Stimulated activated CD4-positive, alpha-beta T cell treated with anti-CD3 and anti-CD28 coated beads, Interleukin-15, amount 100 ng/mL, for 48 hours (primary cell): ENCODE results near the gene TCF3.
"Not testable (repeated sequence)": the region's sequence is repeated elsewhere in the genome, so short reads cannot be mapped to it uniquely, and the experiment has no call there.

ENCODE experiments used
- DNase-seq, 2 donors: peaks; one replicate each; pipeline ENCODE4 v3.0.0-alpha.2; 2020; ENCODE audit warnings: low read depth in 2 of 2

Gene TCF3

GRCh38 chr19:1672769-1673644 is 20.6 kb upstream of the TCF3 start:
- no peak for DNase-seq

DNA sequence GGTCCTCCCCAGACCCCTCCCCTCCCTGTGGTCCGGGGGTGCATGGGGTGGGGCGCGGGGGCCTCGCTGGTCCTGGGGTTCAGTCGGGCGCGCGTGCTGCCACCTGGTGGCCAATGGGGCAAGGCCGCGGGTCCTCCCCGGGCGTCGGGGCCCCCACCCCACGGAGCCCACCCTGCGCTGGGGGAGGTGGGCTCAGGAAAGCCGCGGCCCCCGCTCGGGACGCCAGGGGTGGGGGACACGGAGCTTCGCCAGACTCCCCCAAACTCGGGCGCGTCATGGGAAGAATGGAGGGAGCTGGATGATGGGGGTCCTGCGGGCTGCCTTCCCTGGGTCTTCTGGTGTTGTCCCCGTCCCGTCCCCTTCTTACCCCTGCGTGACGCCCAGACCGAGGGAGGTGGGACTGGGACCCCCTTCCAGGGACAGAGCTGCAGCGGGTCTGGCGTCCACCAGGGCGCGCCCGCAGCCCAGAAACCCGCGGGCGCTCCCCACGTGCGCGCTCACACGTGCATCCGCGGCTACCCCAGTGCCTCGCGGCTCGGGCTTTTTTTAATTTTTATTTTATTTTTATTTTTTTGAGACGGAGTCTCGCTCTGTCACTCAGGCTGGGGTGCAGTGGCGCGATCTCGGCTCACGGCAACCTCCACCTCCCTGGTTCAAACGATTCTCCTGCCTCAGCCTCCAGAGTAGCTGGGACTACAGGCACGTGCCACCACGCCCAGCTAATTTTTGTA is 19.8 kb upstream of the TCF3 start:
- peak in 1 of 2 donors; percentile 55 for DNase-seq

GRCh38 chr19:1671716-1672037 is 19.3 kb upstream of the TCF3 start:
- DNase-seq = no peak

DNA sequence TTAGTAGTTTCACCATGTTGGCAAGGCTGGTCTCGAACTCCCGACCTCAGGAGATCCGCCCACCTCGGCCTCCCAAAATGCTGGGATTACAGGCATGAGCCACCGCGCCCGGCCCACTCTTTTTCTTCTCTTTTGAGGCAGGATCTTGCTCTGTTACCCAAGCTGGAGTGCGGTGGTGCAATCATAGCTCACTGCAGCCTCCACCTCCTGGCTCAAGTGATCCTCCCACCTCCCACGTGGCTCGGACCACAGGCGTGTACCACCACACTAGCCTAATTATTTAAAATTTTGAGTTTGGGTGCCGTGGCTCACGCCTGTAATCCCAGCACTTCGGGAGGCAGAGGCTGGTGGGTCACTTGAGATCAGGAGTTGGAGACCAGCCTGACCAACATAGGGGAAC is 18.3 kb upstream of the TCF3 start:
- not testable (repeated sequence) for DNase-seq

DNA sequence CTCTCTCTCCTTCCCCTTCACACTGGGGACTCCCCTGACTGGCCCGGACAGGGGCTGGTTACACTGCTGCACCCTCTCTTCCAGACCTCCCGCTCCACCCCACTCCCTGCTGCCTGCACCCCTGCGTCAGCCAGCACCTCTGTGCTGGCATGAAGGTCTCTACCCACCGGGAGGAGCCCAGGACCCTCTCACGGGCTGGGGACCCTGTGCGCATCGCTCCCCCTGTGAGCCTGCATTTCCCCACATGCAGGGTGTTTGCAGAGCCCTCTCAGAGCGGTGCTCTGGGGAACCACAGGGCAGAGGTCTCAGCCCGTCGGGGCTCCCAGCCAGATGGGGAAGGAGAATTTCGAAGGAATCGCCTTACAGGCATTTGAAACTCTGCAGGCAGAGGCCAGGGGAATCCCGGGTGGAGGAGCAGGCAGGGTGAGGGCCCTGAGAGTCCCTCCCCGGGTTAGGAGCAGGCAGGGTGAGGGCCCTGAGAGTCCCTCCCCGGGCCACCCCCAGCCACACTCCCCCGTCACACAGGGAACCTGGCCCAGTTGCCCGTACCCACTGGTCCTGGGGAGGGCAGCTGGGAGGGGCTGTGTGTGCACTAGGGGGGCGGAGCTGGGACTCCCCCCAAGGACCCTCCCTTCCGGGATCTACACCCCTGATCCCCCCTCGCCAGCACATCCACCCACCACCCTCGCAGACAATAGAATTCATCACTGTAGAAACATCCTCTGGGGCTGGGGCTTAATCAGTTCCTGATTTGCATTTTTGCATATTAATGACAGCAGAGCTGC is 16.3 kb upstream of the TCF3 start:
- no peak for DNase-seq

DNA sequence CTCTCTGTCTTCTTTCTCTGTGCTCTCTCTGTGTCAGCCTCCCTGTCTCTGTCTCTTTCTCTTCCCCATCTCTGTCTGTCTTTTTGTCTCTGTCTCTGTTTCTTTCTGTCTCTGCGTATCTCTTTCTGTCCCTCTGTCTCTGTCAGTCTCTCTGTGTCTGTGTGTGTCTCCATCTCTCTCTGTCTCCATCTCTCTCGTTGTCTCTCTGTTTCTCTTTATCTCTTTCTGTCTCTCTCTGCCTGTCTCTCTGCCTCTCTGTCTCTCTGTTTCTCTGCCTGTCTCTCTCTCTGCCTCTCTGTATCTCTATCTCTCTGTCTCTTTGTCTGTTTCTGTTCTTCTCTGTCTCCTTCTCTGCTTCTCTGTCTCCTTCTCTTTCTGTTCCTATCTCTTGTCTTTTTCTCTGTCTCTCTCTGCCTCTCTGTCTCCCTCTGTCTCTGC is 15.7 kb upstream of the TCF3 start:
- no peak for DNase-seq

GRCh38 chr19:1665565-1666047 is 13.2 kb upstream of the TCF3 start:
- DNase-seq = no peak

GRCh38 chr19:1663852-1664251 is 11.4 kb upstream of the TCF3 start:
- no peak for DNase-seq

- not testable (repeated sequence) for DNase-seq
These were observed 10.8 kb upstream of the TCF3 start for GRCh38 chr19:1663227-1663626.

- DNase-seq = no peak
These were observed 9.6 kb upstream of the TCF3 start for GRCh38 chr19:1661995-1662394.

- no peak for DNase-seq
These were observed 6.6 kb upstream of the TCF3 start for GRCh38 chr19:1659084-1659427.

- DNase-seq = no peak
These were observed 6.0 kb upstream of the TCF3 start for GRCh38 chr19:1658150-1659083.

GRCh38 chr19:1657746-1658145 is 5.3 kb upstream of the TCF3 start:
- DNase-seq = no peak

GRCh38 chr19:1656988-1657536 is 4.6 kb upstream of the TCF3 start:
- DNase-seq = no peak

DNA sequence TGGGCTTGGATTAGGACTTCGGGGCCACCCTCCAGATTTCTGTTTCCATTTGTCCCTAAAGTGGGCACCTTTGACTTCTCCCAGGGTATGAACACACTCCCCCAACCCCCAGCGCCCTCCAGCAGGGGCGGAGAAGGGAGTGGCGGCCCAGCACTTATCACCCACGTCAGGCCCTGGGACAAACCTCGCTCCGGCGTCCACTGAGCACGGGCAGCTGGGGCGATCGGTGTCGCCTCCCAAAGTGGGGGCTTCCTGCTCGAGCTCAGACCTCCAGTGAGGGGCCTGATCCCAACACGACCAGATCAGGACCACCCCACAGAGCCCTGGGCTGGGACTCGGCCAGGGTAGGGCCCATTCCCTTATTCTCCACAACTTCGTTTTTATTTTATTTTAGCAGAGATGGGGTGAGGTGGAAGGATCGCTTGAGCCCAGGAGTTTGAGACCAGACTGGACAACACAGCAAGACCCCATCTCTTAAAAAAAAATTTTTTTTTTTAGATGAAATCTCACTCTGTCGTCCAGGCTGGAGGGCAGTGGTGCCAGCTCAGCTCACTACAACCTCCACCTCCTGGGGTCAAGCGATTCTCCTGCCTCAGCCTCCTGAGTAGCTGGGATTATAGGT is 3.7 kb upstream of the TCF3 start:
- no peak for DNase-seq

DNA sequence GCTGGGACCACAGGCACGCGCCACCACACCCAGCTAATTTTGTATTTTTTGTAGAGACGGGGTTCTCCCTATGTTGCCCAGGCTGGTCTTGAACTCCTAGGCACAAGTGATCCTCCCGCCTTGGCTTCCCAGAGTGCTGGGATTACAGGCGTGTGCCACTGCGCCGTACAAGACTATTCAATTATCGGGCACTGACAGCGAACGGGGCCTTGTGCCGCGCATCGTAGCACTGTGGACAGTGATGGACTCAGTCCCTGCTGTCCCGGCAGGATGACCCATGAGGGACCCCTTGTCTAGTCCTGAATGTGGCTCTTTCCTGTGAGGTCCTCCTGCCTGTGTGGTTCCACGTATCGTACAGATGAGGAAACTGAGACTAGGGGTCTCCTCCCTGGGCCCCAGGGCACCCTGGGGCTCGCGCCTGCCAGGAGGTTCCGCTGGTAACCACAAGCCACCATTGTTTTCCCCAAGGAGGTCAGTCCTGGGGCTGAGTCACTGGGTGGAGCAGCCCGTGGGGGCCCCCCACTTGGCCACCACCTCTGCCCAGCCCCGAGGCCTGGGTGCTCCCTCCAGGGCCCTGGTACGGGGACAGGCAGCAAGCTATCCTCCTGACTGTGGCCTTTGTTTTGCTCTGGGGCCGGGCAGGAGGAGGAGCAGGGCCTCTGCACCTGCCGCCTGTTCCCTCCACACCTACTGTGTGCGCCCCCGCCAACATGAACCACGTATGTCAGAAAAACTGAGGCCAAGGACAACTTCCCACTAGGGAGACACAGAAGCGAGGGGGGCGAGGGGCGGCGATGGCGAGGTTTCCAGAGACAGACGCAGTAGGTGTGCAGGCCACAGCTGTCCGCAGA is 2.9 kb upstream of the TCF3 start:
- no peak for DNase-seq

- DNase-seq = no peak
These were observed 1.9 kb upstream of the TCF3 start for GRCh38 chr19:1654178-1654792.

DNA sequence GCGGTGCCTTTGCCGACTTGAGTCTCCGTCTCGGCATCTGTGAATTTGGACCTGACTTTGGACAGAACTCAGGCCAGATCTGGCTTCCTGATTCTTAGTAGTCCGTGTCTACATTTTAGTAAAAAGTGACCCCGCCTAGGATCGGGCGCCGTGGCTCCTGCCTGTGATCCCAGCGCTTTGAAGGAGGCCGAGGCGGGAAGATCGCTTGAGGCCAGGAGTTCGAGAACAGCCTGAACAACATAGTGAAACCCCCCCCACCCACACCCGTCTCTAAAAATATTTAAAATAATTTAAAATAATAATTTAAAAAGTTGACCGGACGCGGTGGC is 849 bp upstream of the TCF3 start:
- DNase-seq = no peak

DNA sequence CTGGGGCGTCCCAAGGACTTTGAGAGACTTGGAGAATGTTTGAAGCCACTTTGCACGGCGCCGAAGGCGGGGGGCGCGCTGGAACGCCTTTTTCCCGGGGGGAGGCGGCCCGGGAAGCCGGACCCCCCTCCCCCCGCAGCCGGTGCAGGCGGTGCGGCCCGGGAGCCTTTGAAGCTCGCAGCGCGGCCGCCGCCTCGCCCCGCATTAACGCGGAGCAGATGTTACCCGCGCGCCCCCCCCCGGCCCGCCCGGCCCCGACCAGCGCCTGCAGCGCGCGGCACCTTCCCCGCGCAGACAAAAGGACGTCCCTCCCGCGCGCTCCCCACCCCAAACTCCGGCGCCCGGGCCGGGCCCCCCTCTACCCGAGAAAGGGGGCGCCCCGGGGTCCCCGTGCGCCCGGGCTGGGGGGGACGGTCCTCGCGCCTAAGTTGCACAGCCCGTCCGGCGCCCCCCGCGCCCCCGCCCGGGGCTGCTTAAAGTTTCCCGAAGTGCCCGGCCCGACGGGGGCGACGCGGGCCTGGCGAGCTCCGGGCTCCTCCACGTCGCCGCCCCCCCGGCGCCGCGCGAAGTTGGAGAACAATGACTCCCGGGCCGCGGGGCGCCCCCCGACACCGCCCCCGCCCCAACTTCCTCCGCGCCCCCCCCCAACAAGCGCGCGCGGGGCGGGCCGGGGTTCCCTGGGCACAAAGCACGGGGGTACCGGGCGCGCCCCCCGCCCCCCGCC is 685 bp downstream of the TCF3 start:
- no peak for DNase-seq
